ENCODE data around the gene LRRK1. TPM values are rescaled to one million over a fixed set of nuclear protein-coding genes. Genes with fewer than 3 reads are reported as not detected.

The LRRK1 gene
- total RNA-seq, 1 donor from 2014 or later = not detected

- H3K4me1 Mint-ChIP-seq = peaks cover 30% of the 10 kb centered on the region
- Histone ChIP-seq H3K9ac (no peak overlapping the region), H3K79me2 (ENCODE audit: low read depth) (no peaks in the 10 kb centered on the region), H3K27me3 (no peaks in the 10 kb centered on the region), H3K9me3 (ENCODE audit: low read depth) (no peaks in the 10 kb centered on the region), H3K4me3 (no peak overlapping the region), H4K20me1 (ENCODE audit: low read depth) (no peaks in the 10 kb centered on the region), H3K27ac (no peak overlapping the region), H2AFZ (replicated peaks) (no peak overlapping the region), H3K4me2 (no peak overlapping the region), H3K36me3 (no peaks in the 10 kb centered on the region), H3K4me1 (peaks cover 11% of the 10 kb centered on the region), H3F3A (ENCODE audit: low read depth) (no peaks in the 10 kb centered on the region)
- no peak for DNase-seq (ENCODE audit: low spot score)
- H3K36me3 Mint-ChIP-seq = peaks cover 2% of the 10 kb centered on the region
- H3K4me3 Mint-ChIP-seq = no peak overlapping the region
- H3K27ac Mint-ChIP-seq = no peak overlapping the region
- no peak for TF ChIP-seq EZH2phosphoT487 (IDR thresholded peaks at IDR 0.05)
- peaks cover 6% of the 10 kb centered on the region for H3K9me3 Mint-ChIP-seq
- peaks cover 3% of the 10 kb centered on the region for H3K27me3 Mint-ChIP-seq (ENCODE audit: insufficient read depth, low read depth)
Observed at GRCh38 chr15:101101676-101102075, 182.5 kb downstream of the LRRK1 start.

DNA sequence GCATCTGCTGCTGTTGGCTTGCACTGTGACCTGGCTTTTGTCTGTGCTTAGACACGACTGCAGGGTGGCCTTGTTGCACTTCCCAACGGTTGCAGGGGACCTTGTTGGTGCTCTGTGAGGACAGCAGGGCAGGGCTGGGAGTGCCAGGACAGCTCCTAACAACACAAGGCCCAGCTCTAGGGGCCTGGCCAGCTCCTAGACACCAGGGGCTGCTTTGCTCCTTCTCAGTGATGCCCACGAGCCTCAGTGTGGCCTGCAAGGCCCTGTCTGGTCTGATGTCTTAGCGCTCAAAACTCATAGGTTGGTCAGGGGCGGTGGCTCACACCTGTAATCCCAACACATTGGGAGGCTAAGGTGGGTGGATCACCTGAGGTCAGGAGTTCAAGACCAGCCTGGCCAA, 183.6 kb downstream of the LRRK1 start:
- H3K27ac ChIP-seq = no peak overlapping the region
- Mint-ChIP-seq H3K9me3 (peaks cover 6% of the 10 kb centered on the region), H3K4me1 (peaks cover 40% of the 10 kb centered on the region), H3K27me3 (ENCODE audit: insufficient read depth, low read depth) (peaks cover 5% of the 10 kb centered on the region), H3K36me3 (peaks cover 2% of the 10 kb centered on the region), H3K4me3 (no peak overlapping the region), H3K27ac (no peak overlapping the region)
- no peaks in the 10 kb centered on the region for H3F3A ChIP-seq (ENCODE audit: low read depth)
- no peaks in the 10 kb centered on the region for H3K36me3 ChIP-seq
- H3K4me2 ChIP-seq = no peak overlapping the region
- DNase-seq (ENCODE audit: low spot score) = no peak
- no peak overlapping the region for H3K4me3 ChIP-seq
- H3K9ac ChIP-seq = no peak overlapping the region
- no peaks in the 10 kb centered on the region for H4K20me1 ChIP-seq (ENCODE audit: low read depth)
- no peaks in the 10 kb centered on the region for H3K9me3 ChIP-seq (ENCODE audit: low read depth)
- H3K4me1 ChIP-seq = peaks cover 11% of the 10 kb centered on the region
- TF ChIP-seq, protein P1, sequence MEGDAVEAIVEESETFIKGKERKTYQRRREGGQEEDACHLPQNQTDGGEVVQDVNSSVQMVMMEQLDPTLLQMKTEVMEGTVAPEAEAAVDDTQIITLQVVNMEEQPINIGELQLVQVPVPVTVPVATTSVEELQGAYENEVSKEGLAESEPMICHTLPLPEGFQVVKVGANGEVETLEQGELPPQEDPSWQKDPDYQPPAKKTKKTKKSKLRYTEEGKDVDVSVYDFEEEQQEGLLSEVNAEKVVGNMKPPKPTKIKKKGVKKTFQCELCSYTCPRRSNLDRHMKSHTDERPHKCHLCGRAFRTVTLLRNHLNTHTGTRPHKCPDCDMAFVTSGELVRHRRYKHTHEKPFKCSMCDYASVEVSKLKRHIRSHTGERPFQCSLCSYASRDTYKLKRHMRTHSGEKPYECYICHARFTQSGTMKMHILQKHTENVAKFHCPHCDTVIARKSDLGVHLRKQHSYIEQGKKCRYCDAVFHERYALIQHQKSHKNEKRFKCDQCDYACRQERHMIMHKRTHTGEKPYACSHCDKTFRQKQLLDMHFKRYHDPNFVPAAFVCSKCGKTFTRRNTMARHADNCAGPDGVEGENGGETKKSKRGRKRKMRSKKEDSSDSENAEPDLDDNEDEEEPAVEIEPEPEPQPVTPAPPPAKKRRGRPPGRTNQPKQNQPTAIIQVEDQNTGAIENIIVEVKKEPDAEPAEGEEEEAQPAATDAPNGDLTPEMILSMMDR (IDR thresholded peaks at IDR 0.05) = no peak
- TF ChIP-seq EZH2phosphoT487 (IDR thresholded peaks at IDR 0.05) (no peak), EZH2 (IDR thresholded peaks at IDR 0.05) (no peak)
- no peaks in the 10 kb centered on the region for H3K79me2 ChIP-seq (ENCODE audit: low read depth)
- no peaks in the 10 kb centered on the region for H3K27me3 ChIP-seq
- no peak overlapping the region for H2AFZ ChIP-seq (replicated peaks)

GRCh38 chr15:101103598-101103997, 184.4 kb downstream of the LRRK1 start:
- no peaks in the 10 kb centered on the region for H3K36me3 ChIP-seq
- H3K79me2 ChIP-seq (ENCODE audit: low read depth) = no peaks in the 10 kb centered on the region
- H4K20me1 ChIP-seq (ENCODE audit: low read depth) = no peaks in the 10 kb centered on the region
- H3K4me1 Mint-ChIP-seq = peaks cover 40% of the 10 kb centered on the region
- peaks cover 2% of the 10 kb centered on the region for H3K36me3 Mint-ChIP-seq
- TF ChIP-seq EZH2phosphoT487 (IDR thresholded peaks at IDR 0.05) (no peak), EZH2 (IDR thresholded peaks at IDR 0.05) (no peak)
- TF ChIP-seq, protein P1 (IDR thresholded peaks at IDR 0.05) = no peak
- no peak overlapping the region for H3K4me2 ChIP-seq
- H3K27me3 ChIP-seq = no peaks in the 10 kb centered on the region
- H3K9me3 Mint-ChIP-seq = peaks cover 6% of the 10 kb centered on the region
- H3K4me3 ChIP-seq = no peak overlapping the region
- H3K9ac ChIP-seq = no peak overlapping the region
- no peaks in the 10 kb centered on the region for H3K9me3 ChIP-seq (ENCODE audit: low read depth)
- H3K27me3 Mint-ChIP-seq (ENCODE audit: insufficient read depth, low read depth) = peaks cover 5% of the 10 kb centered on the region
- H3K4me3 Mint-ChIP-seq = no peak overlapping the region
- no peak for DNase-seq (ENCODE audit: low spot score)
- H3F3A ChIP-seq (ENCODE audit: low read depth) = no peaks in the 10 kb centered on the region
- H2AFZ ChIP-seq (replicated peaks) = no peak overlapping the region
- no peak overlapping the region for H3K27ac ChIP-seq
- H3K27ac Mint-ChIP-seq = peak overlapping the region; percentile 64
- H3K4me1 ChIP-seq = peaks cover 11% of the 10 kb centered on the region

DNA sequence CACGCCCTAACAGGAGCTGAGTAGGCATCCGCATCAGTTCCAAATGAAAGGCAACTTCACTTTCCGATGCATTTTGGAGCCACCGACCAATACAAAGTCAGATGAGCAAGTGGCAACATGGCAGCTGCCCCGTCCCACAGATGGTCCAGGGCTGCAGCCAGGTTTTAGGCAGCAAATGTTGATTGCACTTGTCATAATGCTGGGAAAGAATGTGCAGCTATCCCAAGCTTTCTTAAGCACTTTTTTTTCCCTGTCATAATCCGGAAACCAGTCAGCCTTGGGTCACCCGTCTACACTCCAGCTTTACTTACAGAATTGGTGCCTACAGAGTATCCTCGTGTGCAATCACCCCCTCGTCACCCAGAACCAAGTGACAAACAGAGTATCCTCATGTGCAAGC, 185.0 kb downstream of the LRRK1 start:
- H3K27ac Mint-ChIP-seq = peak overlapping the region; percentile 25
- peaks cover 43% of the 10 kb centered on the region for H3K4me1 Mint-ChIP-seq
- H3K9me3 Mint-ChIP-seq = peaks cover 9% of the 10 kb centered on the region
- Histone ChIP-seq H3K36me3 (no peaks in the 10 kb centered on the region), H3K79me2 (ENCODE audit: low read depth) (no peaks in the 10 kb centered on the region), H3K4me1 (peaks cover 11% of the 10 kb centered on the region), H3K9me3 (ENCODE audit: low read depth) (no peaks in the 10 kb centered on the region), H4K20me1 (ENCODE audit: low read depth) (no peaks in the 10 kb centered on the region), H3F3A (ENCODE audit: low read depth) (no peaks in the 10 kb centered on the region), H3K9ac (no peak overlapping the region), H3K27me3 (no peaks in the 10 kb centered on the region), H2AFZ (replicated peaks) (no peak overlapping the region), H3K4me3 (no peak overlapping the region), H3K27ac (no peak overlapping the region), H3K4me2 (no peak overlapping the region)
- H3K27me3 Mint-ChIP-seq (ENCODE audit: insufficient read depth, low read depth) = peaks cover 5% of the 10 kb centered on the region
- peaks cover 4% of the 10 kb centered on the region for H3K36me3 Mint-ChIP-seq
- TF ChIP-seq EZH2phosphoT487 (IDR thresholded peaks at IDR 0.05) (no peak), EZH2 (IDR thresholded peaks at IDR 0.05) (no peak)
- TF ChIP-seq, protein P1 (IDR thresholded peaks at IDR 0.05) = no peak
- H3K4me3 Mint-ChIP-seq = no peak overlapping the region
- DNase-seq (ENCODE audit: low spot score) = no peak

Data from neural progenitor cell (in vitro differentiated cells).